ENCODE results near the gene MYO1D.

The MYO1D gene

GRCh38 chr17:32520737-32521404, 356.1 kb downstream of the MYO1D start:
- Mint-ChIP-seq H3K36me3 (ENCODE audit: low read depth) (peaks cover under 1% of the 10 kb centered on the region), H3K27me3 (ENCODE audit: low read depth) (peaks cover 14% of the 10 kb centered on the region), H3K9me3 (no peaks in the 10 kb centered on the region), H3K4me1 (ENCODE audit: low read depth) (peaks cover 49% of the 10 kb centered on the region), H3K4me3 (peak overlapping the region; percentile 77), H3K27ac (no peak overlapping the region)

GRCh38 chr17:32520104-32520701, 356.7 kb downstream of the MYO1D start:
- Mint-ChIP-seq H3K4me3 (peak overlapping the region; percentile 77), H3K36me3 (ENCODE audit: low read depth) (no peaks in the 10 kb centered on the region), H3K27me3 (ENCODE audit: low read depth) (peaks cover 12% of the 10 kb centered on the region), H3K4me1 (ENCODE audit: low read depth) (peaks cover 47% of the 10 kb centered on the region), H3K9me3 (no peaks in the 10 kb centered on the region), H3K27ac (peak overlapping the region; percentile 90)

DNA sequence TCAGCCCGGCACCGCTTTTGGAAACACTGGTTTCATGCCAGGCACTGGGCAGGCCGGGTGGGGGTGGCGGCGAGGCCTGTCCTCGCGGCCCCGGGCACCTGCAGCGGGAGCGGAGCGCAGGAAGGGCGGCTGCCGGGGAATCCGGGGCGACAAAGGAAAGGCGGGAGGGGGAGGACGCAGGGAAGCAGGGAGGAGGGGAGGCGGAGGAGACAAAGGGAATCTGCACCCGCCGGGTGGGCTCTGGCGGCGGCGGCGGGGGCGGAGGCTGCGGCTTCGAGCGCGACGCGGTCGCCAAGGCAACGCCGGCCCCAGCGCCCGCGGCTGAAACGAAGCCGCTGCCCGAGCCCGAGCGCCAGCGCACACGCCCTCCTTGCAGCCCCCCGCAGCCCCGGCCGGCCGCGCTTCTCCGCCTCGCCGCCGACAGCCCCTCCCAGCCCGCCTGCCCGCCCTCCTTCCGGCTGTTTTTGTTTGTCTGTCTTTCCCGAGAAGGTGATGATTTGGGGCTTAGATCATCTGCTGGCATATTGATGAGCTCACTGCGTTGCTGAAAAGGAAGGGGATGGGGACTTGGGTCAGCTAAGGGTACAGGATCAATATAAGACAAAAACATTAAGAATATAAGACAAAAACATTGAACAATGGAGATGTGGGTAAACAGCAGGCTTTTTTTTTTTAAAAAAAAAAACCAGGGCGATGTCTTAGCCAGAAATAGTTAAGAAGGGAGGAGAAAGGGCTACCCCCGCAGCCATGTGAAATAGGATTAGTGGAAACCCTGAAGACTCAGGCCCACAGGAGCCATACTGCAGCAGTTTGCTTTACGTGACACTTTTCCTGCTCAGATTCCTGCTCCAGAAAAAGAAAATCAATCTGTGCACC, 357.5 kb downstream of the MYO1D start:
- peak overlapping the region; percentile 90 for H3K27ac Mint-ChIP-seq
- peaks cover 47% of the 10 kb centered on the region for H3K4me1 Mint-ChIP-seq (ENCODE audit: low read depth)
- no peaks in the 10 kb centered on the region for H3K36me3 Mint-ChIP-seq (ENCODE audit: low read depth)
- peak overlapping the region; percentile 77 for H3K4me3 Mint-ChIP-seq
- peaks cover 12% of the 10 kb centered on the region for H3K27me3 Mint-ChIP-seq (ENCODE audit: low read depth)
- no peaks in the 10 kb centered on the region for H3K9me3 Mint-ChIP-seq

GRCh38 chr17:32518646-32519227, 358.2 kb downstream of the MYO1D start:
- H3K4me1 Mint-ChIP-seq (ENCODE audit: low read depth) = peaks cover 42% of the 10 kb centered on the region
- H3K9me3 Mint-ChIP-seq = no peaks in the 10 kb centered on the region
- H3K4me3 Mint-ChIP-seq = peak overlapping the region; percentile 16
- no peak overlapping the region for H3K27ac Mint-ChIP-seq
- H3K27me3 Mint-ChIP-seq (ENCODE audit: low read depth) = peaks cover 12% of the 10 kb centered on the region
- H3K36me3 Mint-ChIP-seq (ENCODE audit: low read depth) = no peaks in the 10 kb centered on the region

DNA sequence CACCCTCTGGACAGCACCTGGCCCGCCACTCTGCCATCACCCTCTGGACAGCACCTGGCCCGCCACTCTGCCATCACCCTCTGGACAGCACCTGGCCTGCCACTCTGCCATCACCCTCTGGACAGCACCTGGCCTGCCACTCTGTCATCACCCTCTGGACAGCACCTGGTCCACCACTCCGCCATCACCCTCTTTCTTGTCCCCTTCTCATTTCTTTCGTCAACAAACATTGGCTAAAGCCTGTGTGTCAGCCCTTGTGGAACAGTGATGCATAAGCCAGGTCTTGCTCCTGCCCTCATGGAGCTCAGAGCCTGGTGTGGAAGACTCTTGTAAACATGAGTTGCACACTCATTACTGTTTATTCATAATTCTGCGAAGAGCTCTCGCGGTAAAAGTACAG, 358.9 kb downstream of the MYO1D start:
- Mint-ChIP-seq H3K27me3 (ENCODE audit: low read depth) (peaks cover 16% of the 10 kb centered on the region), H3K9me3 (no peaks in the 10 kb centered on the region), H3K36me3 (ENCODE audit: low read depth) (no peaks in the 10 kb centered on the region), H3K4me1 (ENCODE audit: low read depth) (peaks cover 40% of the 10 kb centered on the region), H3K27ac (peak overlapping the region; percentile 21), H3K4me3 (no peak overlapping the region)

GRCh38 chr17:32516940-32517701, 359.8 kb downstream of the MYO1D start:
- H3K4me3 Mint-ChIP-seq = peak overlapping the region; percentile 17
- no peaks in the 10 kb centered on the region for H3K36me3 Mint-ChIP-seq (ENCODE audit: low read depth)
- H3K4me1 Mint-ChIP-seq (ENCODE audit: low read depth) = peaks cover 33% of the 10 kb centered on the region
- peaks cover 17% of the 10 kb centered on the region for H3K27me3 Mint-ChIP-seq (ENCODE audit: low read depth)
- H3K27ac Mint-ChIP-seq = peak overlapping the region; percentile 33
- no peaks in the 10 kb centered on the region for H3K9me3 Mint-ChIP-seq

DNA sequence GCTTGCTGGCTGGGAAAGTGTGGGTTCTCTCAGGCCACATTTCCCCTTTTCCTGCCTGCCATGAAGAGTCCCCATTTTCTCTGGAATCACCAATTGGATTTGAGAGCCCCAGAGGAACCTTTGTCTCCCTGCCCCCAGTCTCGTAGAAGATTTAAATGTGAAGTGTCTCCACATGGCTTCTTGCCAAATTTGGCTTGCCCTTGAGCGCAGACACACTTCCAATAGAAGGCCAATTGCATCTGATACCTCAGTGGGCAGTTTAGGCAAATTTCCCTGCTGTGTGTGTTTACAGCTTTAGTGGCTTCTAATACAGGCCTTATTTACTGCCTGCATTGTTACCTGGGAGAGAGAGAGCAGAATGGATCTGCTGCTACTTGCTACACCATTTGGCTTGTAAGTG, 360.5 kb downstream of the MYO1D start:
- Mint-ChIP-seq H3K27me3 (ENCODE audit: low read depth) (peaks cover 21% of the 10 kb centered on the region), H3K4me3 (no peak overlapping the region), H3K27ac (no peak overlapping the region), H3K9me3 (no peaks in the 10 kb centered on the region), H3K4me1 (ENCODE audit: low read depth) (peaks cover 33% of the 10 kb centered on the region), H3K36me3 (ENCODE audit: low read depth) (no peaks in the 10 kb centered on the region)

- H3K27me3 Mint-ChIP-seq (ENCODE audit: low read depth) = peaks cover 23% of the 10 kb centered on the region
- peaks cover 29% of the 10 kb centered on the region for H3K4me1 Mint-ChIP-seq (ENCODE audit: low read depth)
- H3K27ac Mint-ChIP-seq = no peak overlapping the region
- no peak overlapping the region for H3K4me3 Mint-ChIP-seq
- H3K36me3 Mint-ChIP-seq (ENCODE audit: low read depth) = no peaks in the 10 kb centered on the region
- no peaks in the 10 kb centered on the region for H3K9me3 Mint-ChIP-seq
These were observed 361.1 kb downstream of the MYO1D start for GRCh38 chr17:32515677-32516383.

GRCh38 chr17:32514606-32515005, 362.3 kb downstream of the MYO1D start:
- Mint-ChIP-seq H3K9me3 (no peaks in the 10 kb centered on the region), H3K27me3 (ENCODE audit: low read depth) (peaks cover 23% of the 10 kb centered on the region), H3K4me1 (ENCODE audit: low read depth) (peaks cover 20% of the 10 kb centered on the region), H3K27ac (no peak overlapping the region), H3K36me3 (ENCODE audit: low read depth) (no peaks in the 10 kb centered on the region), H3K4me3 (no peak overlapping the region)

- Mint-ChIP-seq H3K27ac (no peak overlapping the region), H3K4me1 (ENCODE audit: low read depth) (peaks cover 18% of the 10 kb centered on the region), H3K27me3 (ENCODE audit: low read depth) (peaks cover 26% of the 10 kb centered on the region), H3K9me3 (no peaks in the 10 kb centered on the region), H3K4me3 (no peak overlapping the region), H3K36me3 (ENCODE audit: low read depth) (no peaks in the 10 kb centered on the region)
These were observed 363.3 kb downstream of the MYO1D start for GRCh38 chr17:32513579-32513978.

DNA sequence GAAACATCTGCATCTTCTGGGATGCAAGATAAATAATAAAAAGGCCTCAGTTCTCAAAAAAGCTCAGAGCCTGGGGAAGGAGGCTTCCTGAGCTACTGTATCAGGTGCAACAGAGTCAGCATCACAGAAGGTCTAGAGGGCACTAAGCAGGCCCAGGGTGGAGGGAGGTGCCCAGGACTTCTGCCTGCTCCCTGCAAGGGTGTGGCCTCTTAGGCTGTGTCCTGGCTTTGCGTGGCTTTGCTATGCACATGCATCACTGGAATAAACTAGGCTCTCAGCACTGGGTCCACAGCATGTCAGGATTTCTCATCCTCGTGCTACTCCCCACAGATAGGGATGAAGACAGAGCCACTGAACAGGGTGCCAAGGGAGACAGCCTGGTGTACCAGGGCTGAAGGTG, 364.6 kb downstream of the MYO1D start:
- no peaks in the 10 kb centered on the region for H3K9me3 Mint-ChIP-seq
- peaks cover 23% of the 10 kb centered on the region for H3K27me3 Mint-ChIP-seq (ENCODE audit: low read depth)
- no peaks in the 10 kb centered on the region for H3K36me3 Mint-ChIP-seq (ENCODE audit: low read depth)
- no peak overlapping the region for H3K27ac Mint-ChIP-seq
- peaks cover 10% of the 10 kb centered on the region for H3K4me1 Mint-ChIP-seq (ENCODE audit: low read depth)
- H3K4me3 Mint-ChIP-seq = no peak overlapping the region

DNA sequence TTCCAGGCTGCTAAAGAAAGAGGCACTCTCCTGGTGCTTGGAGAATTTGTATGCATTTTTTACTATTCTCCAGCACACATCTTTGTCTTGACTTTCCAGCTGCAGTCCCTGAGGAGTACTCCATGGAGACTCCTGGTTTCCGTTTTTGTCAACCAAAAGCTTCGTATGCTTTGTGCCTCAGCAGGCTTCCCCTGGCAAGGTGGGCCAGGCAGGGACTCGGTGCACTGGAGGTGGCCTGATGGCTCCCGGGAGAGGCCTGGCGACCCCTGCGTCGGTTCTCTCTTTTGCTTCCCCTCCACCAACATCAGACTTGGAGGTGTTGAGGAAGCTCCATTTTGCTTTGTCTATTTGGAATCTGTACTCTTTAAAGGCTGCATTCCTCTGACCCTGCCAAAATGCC, 366.5 kb downstream of the MYO1D start:
- Mint-ChIP-seq H3K36me3 (ENCODE audit: low read depth) (no peaks in the 10 kb centered on the region), H3K9me3 (no peaks in the 10 kb centered on the region), H3K27ac (no peak overlapping the region), H3K4me1 (ENCODE audit: low read depth) (peaks cover 6% of the 10 kb centered on the region), H3K4me3 (no peak overlapping the region), H3K27me3 (ENCODE audit: low read depth) (peaks cover 20% of the 10 kb centered on the region)

DNA sequence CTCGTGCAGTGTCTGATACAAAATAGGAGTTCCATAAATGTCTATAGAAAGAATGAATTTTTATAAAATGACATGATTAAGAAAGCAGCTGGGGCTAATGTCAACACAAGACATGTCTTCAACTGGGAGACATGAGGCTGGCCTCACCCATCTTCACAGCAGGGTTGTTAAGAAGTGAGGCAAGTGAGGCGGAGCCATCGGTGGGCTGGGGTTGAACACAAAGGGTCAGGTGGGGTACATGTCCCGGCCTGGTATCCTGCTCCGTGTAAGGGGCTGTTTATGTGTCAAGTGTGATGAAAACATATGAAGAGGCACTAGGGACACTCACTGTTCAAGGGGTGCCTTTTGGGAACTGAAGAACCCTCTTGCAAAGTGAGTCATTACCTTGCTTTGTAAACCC, 368.0 kb downstream of the MYO1D start:
- Mint-ChIP-seq H3K9me3 (no peaks in the 10 kb centered on the region), H3K27ac (no peak overlapping the region), H3K27me3 (ENCODE audit: low read depth) (peaks cover 20% of the 10 kb centered on the region), H3K4me1 (ENCODE audit: low read depth) (peaks cover 21% of the 10 kb centered on the region), H3K4me3 (no peak overlapping the region), H3K36me3 (ENCODE audit: low read depth) (no peaks in the 10 kb centered on the region)

Data from T-helper 1 cell treated with Interleukin-12 subunit alpha and Interleukin-12 subunit beta and Interleukin-4 antibody, amounts not matched to agents 30 μg/mL and 1 μg/mL, for 36 hours (primary cell).